ENCODE measurements around the gene CFAP68. TPM values are rescaled to one million over a fixed set of nuclear protein-coding genes. Genes with fewer than 3 reads are reported as not detected.
A peak's percentile ranks its signal among the peaks of the same experiment; 100 is the strongest.

CFAP68 gene, protein sequence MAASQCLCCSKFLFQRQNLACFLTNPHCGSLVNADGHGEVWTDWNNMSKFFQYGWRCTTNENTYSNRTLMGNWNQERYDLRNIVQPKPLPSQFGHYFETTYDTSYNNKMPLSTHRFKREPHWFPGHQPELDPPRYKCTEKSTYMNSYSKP
- total RNA-seq = 10 to 100 TPM; 10.6 to 22.9 (median 15.7) TPM
- long read RNA-seq, partial matches to known transcripts = 0 of 6 reads
- long read RNA-seq, other reads (novel, unspliced or antisense) = 0 of 6 reads

DNA sequence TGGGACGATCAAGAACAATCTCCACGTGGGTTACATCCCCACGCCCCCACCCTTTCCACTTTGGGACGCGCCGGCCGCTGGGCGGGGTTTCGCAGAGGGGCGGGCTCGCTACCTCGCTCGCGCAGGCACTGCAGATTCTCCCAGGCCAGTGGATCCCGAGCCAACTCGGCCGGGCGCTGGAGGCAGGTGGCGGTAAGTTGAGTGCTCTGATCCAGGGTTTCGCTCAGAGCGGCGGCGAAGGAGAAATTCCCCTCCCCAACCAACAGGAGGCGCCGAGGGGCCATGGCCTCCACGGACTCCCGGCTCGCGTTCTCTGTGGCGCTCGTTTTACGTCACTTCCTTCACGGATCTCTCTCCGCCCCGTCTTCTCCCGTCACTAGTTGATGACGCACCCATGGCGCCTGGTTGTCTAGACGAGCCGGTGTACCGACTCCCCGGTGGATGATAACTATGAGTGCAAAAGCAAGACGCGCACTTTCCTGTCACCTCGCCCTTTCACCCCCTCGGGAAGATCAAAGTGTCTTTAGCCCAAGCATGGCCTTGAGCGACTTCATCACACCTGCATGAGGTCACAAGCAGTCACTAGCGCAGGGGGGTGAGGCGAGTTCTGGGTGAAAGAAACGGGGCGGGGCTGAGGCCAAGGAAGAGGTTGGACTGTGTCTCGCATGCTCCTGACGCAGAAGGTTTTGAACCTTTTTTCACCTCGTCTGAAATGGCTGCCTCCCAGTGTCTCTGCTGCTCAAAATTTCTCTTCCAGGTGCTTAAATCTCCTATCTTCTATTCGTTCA lies at the start of gene CFAP68, which contains the start of gene FDXACB1:
CFAP68 (plus strand) TSS at position 693 of the 788 bp plus-strand sequence; CDS start at position 713, 20 bp downstream.
FDXACB1 (minus strand) TSS at position 317 of the 788 bp plus-strand sequence; CDS start at position 284, 33 bp downstream.
- H3K4me1 ChIP-seq = peaks cover 0 to 6% (median 0%) of the 10 kb centered on the region in 4 donors
- TF ChIP-seq, protein P1, sequence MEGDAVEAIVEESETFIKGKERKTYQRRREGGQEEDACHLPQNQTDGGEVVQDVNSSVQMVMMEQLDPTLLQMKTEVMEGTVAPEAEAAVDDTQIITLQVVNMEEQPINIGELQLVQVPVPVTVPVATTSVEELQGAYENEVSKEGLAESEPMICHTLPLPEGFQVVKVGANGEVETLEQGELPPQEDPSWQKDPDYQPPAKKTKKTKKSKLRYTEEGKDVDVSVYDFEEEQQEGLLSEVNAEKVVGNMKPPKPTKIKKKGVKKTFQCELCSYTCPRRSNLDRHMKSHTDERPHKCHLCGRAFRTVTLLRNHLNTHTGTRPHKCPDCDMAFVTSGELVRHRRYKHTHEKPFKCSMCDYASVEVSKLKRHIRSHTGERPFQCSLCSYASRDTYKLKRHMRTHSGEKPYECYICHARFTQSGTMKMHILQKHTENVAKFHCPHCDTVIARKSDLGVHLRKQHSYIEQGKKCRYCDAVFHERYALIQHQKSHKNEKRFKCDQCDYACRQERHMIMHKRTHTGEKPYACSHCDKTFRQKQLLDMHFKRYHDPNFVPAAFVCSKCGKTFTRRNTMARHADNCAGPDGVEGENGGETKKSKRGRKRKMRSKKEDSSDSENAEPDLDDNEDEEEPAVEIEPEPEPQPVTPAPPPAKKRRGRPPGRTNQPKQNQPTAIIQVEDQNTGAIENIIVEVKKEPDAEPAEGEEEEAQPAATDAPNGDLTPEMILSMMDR (IDR thresholded peaks at IDR 0.05) = peak; percentile 94 to 98 (median 96)
- TF ChIP-seq POLR2A (IDR thresholded peaks at IDR 0.05) = no peak
- intact Hi-C loops (cut with DNase I) = no loop called here
- H3K27ac ChIP-seq = peak within 1 kb of the TSS; percentile 83 to 92 (median 91)
- H3K9me3 ChIP-seq = no peaks in the 10 kb centered on the region
- no peaks in the 10 kb centered on the region for H3K36me3 ChIP-seq
- peak; percentile 96 to 98 (median 98) for DNase-seq
- H3K27me3 ChIP-seq = no peaks in the 10 kb centered on the region
- ATAC-seq = peak; percentile 95 to 97 (median 96)
- H3K4me3 ChIP-seq = peak within 1 kb of the TSS; percentile 50 to 63 (median 62)
- under 1% methylated on average over 26 of the region's 55 CpGs for WGBS (ENCODE audit: insufficient coverage, low coverage, low lambda C conversion rate, missing lambda C conversion rate)

DNA sequence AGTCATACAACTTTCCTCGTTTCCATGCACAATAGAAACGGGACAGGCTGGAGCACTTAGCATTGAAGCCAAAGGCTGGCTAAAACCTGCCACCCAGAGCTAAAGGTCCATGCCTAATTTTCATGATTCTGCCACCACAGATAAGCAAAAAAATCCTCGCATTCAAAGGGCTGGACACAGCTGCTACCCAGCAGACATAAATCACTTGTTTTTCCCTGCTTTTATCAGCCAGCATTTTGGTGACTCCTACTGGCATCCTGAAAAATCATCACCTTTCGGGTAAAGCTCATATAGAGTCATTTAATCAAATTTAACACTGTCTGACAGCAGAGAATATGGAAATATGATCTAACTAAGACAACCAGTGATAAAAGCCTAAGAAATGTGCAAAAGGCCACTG lies 45.8 kb upstream of the CFAP68 start:
- peak in 1 of 3 donors; percentile 59 for DNase-seq
- intact Hi-C loops (cut with DNase I) = no loop called here
- peak; percentile 84 to 91 (median 84) for ATAC-seq
- TF ChIP-seq, protein P1 (IDR thresholded peaks at IDR 0.05) = peak; percentile 35 to 51 (median 50)
- no peak for TF ChIP-seq POLR2A (IDR thresholded peaks at IDR 0.05)
- WGBS (ENCODE audit: insufficient coverage, low coverage, low lambda C conversion rate, missing lambda C conversion rate) = 20% methylated on average over 4 of the region's 4 CpGs
- H3K36me3 ChIP-seq = no peaks in the 10 kb centered on the region
- peaks cover 0 to 47% (median 22%) of the 10 kb centered on the region in 4 donors for H3K4me1 ChIP-seq
- H3K27ac ChIP-seq = peak overlapping the region; percentile 52 to 81 (median 63)
- H3K27me3 ChIP-seq = no peaks in the 10 kb centered on the region
- no peak overlapping the region for H3K4me3 ChIP-seq
- H3K9me3 ChIP-seq = no peaks in the 10 kb centered on the region

DNA sequence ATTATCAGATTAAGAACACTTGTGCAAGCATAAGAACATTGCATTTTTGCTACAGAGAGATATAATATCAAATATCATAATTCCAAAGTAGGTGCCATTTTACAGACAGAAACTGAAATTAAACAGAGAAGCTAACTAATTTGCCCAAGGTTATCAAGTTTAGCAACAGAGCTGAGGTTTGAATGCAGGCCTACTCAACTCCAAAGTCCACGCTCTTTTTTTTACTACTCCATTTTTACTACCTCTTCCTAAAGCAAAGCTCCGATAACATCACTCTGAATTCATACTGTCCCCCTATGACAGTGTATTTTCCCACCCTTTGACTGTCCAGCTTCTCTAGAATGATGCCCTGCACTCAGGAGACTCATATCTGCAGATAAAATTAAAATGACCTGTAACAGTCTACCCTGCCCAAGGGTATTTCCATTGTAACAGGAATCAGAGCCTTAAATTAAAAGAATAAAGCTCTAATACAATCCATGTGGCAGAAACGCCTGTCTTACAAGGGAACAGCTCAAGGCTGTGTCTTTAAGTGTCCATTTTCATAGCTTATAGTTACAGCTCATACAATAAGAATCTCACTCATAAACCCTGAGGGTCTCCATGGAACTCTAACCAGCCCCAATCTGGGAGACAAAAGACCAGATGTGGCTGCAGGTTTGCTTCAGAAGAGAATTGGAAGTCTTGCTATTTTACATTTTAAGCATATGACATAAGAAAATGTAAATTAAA lies 44.7 kb upstream of the CFAP68 start:
- ATAC-seq (peak; percentile 27 to 55 (median 49)), DNase-seq (no peak)
- H3K4me3 ChIP-seq = no peak overlapping the region
- H3K27ac ChIP-seq = peak overlapping the region; percentile 3 to 81 (median 63)
- intact Hi-C loops (cut with DNase I) = no loop called here
- peaks cover 0 to 47% (median 22%) of the 10 kb centered on the region in 4 donors for H3K4me1 ChIP-seq
- no peaks in the 10 kb centered on the region for H3K9me3 ChIP-seq
- H3K36me3 ChIP-seq = no peaks in the 10 kb centered on the region
- H3K27me3 ChIP-seq = no peaks in the 10 kb centered on the region
- TF ChIP-seq, protein P1 (IDR thresholded peaks at IDR 0.05) = no peak
- TF ChIP-seq POLR2A (IDR thresholded peaks at IDR 0.05) = no peak
- WGBS (ENCODE audit: insufficient coverage, low coverage, low lambda C conversion rate, missing lambda C conversion rate) = 51% methylated on average over 3 of the region's 3 CpGs

DNA sequence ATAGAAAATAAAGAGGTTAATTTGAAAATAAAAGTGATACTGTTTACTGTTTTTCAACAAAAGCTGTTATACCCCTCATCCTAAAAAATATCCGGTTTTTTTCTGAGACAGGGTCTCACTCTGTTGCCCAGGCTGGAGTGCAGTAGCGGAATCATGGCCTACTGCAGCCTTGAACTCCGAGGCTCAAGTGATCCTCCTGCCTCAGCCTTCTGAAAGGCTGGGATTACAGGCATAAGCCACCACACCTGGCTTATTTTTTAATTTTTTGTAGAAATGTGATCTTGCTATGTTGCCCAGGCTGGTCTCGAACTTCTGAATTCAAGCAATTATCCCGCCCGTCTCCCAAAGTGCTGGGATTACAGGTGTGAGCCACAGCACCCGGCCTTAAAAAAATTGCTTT lies 43.7 kb upstream of the CFAP68 start:
- H3K9me3 ChIP-seq = no peaks in the 10 kb centered on the region
- no peaks in the 10 kb centered on the region for H3K36me3 ChIP-seq
- DNase-seq = no peak
- no peak overlapping the region for H3K4me3 ChIP-seq
- no peak for TF ChIP-seq POLR2A (IDR thresholded peaks at IDR 0.05)
- TF ChIP-seq, protein P1 (IDR thresholded peaks at IDR 0.05) = no peak
- peak overlapping the region; percentile 9 to 81 (median 51) for H3K27ac ChIP-seq
- 84% methylated on average over 6 of the region's 7 CpGs for WGBS (ENCODE audit: insufficient coverage, low coverage, low lambda C conversion rate, missing lambda C conversion rate)
- ATAC-seq = no peak
- no peaks in the 10 kb centered on the region for H3K27me3 ChIP-seq
- peaks cover 0 to 55% (median 24%) of the 10 kb centered on the region in 4 donors for H3K4me1 ChIP-seq
- intact Hi-C loops (cut with DNase I) = no loop called here
